GM06990 (cell line): ENCODE measurements around the gene HDAC4.

Experiments used
- DNase-seq: peaks from one replicate; pipeline ENCODE4 v3.0.0-alpha.2; 2011; ENCODE audit not compliant: insufficient read length; ENCODE audit errors: extremely low read depth
- H3K27me3 ChIP-seq: replicated peaks from 2 replicates; pipeline ENCODE4 v1.6.0; 2011; ENCODE audit warnings: low read length; ENCODE audit not compliant: control insufficient read depth, insufficient read depth
- H3K36me3 ChIP-seq: 2 replicates; pipeline ENCODE4 v1.5.1; 2011; ENCODE audit warnings: low read length; ENCODE audit not compliant: control insufficient read depth, insufficient read depth
- H3K4me3 ChIP-seq: replicated peaks from 2 replicates; pipeline ENCODE4 v1.5.1; 2011; ENCODE audit warnings: low read depth, mild to moderate bottlenecking, control low read depth, low read length
- TF ChIP-seq, protein P1 (sequence below): IDR thresholded peaks from 2 replicates; pipeline ENCODE4 v1.5.1; 2011; ENCODE audit warnings: low read length, control low read depth, mild to moderate bottlenecking, inconsistent platforms; ENCODE audit not compliant: insufficient read depth, poor library complexity, severe bottlenecking

HDAC4 gene

DNA sequence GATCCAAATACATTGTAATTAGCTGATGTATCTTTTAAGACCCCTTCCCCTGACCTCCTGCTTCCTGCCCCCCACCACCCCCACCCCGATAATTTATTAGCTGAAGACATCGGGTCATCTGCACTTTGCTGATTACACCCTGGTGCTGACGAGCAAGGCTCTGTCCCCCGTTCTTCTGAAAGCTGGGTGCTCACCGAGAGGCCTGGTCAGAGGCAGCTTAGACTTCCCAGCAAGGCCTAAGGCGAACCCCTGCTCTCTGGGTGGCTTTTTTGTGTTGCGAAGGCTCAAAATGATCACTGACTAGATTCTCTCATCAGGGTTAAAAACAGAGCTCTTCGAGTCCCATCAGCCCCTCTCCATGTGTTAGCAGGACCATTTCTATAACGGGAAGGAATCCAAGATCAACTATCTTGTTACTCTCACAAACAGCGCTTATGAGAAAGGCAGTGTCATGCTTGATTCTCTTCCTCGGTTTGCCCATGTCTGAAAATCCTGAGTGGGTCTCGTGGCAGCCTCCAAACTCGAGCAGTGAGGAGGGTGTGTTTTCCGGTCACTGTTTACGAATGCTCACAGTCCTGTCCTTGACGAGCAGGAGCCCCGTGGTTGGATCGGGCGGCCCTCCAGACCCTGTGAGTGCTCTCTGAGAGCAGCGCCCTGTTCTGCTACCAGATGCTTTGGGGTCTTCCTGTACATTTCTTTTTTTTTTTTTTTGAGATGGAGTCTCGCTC is 201.6 kb downstream of the HDAC4 start:
- no peak overlapping the region for H3K4me3 ChIP-seq
- no peak for DNase-seq

DNA sequence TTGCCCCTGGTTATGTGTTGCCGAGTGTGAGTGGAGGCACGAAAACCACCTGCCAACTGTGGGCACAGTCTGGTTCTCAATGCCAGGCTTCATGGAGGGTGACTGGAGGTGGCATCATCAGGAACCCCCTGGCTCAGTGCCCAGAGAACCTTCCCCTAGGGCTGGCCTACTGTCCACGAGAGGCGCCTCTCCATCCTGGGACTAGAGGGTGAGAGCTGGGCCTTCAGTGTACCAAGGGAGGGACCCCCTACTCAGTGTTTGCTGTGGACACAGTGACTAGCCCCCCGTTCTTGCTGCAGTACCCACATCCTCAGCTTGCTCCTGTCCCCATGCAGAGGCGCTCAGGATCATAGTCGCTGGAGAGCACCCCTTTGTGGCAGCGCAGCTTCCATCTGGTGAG is 202.6 kb downstream of the HDAC4 start:
- H3K36me3 ChIP-seq: no peaks in the 10 kb centered on the region

More for the DNA sequence above, 201.6 kb downstream of the HDAC4 start:
- Histone ChIP-seq H3K36me3 (no peaks in the 10 kb centered on the region), H3K27me3 (no peaks in the 10 kb centered on the region)
- TF ChIP-seq, protein P1, sequence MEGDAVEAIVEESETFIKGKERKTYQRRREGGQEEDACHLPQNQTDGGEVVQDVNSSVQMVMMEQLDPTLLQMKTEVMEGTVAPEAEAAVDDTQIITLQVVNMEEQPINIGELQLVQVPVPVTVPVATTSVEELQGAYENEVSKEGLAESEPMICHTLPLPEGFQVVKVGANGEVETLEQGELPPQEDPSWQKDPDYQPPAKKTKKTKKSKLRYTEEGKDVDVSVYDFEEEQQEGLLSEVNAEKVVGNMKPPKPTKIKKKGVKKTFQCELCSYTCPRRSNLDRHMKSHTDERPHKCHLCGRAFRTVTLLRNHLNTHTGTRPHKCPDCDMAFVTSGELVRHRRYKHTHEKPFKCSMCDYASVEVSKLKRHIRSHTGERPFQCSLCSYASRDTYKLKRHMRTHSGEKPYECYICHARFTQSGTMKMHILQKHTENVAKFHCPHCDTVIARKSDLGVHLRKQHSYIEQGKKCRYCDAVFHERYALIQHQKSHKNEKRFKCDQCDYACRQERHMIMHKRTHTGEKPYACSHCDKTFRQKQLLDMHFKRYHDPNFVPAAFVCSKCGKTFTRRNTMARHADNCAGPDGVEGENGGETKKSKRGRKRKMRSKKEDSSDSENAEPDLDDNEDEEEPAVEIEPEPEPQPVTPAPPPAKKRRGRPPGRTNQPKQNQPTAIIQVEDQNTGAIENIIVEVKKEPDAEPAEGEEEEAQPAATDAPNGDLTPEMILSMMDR: no peak

DNA sequence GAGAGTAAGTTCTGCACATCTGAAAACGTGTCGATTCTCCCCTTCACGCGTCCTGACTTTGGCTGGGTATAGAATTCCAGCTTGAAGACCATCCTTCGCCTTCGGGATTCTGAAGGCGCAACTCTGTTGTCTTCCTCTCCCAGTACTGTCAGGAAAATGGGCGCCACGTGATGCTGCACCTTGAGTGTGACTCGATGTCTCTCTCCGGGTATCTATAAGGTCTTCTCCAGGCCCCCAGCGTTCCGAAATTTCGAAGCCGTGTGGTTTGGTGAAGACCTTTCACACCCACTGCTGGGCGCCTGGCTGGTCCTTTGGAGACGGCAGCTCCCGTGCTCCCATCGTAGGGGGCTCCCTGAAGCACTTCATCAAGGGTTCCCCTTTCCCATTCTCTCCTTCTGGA is 203.7 kb downstream of the HDAC4 start:
- H3K4me3 ChIP-seq: no peak overlapping the region
- no peaks in the 10 kb centered on the region for H3K27me3 ChIP-seq
- no peak for DNase-seq
- TF ChIP-seq, protein P1: no peak
- no peaks in the 10 kb centered on the region for H3K36me3 ChIP-seq

More for the DNA sequence above, 202.6 kb downstream of the HDAC4 start:
- H3K4me3 ChIP-seq: no peak overlapping the region
- TF ChIP-seq, protein P1: no peak
- DNase-seq: no peak
- H3K27me3 ChIP-seq: no peaks in the 10 kb centered on the region

DNA sequence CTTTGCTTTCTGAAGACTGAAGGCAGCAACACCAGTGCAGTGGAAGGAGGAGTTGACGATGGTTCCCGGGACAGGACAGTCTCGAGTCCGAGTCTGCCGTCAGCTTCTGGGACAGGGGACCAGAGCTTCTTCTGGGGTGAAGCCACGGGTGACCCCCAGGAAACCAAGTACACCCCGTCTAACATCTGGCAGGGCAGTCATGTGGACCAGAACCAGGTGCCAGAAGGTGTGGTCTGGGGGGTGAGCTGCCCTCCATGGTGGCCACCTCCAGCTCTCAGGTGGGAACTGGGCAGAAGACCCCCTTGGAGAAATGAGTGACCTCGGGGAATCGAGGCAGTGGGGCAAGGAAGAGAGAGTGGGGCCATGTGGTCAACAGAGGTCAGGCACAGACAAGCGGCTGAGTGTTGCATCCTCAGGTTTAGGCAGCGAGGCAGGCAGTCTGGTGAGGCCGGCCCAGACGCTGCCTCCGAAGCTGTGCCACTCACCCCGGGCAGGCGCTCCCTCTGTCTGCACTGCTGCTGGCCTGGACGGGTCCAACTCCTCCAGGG is 204.3 kb downstream of the HDAC4 start:
- Histone ChIP-seq H3K27me3 (no peaks in the 10 kb centered on the region), H3K4me3 (no peak overlapping the region), H3K36me3 (no peaks in the 10 kb centered on the region)
- TF ChIP-seq, protein P1: no peak
- DNase-seq: no peak

DNA sequence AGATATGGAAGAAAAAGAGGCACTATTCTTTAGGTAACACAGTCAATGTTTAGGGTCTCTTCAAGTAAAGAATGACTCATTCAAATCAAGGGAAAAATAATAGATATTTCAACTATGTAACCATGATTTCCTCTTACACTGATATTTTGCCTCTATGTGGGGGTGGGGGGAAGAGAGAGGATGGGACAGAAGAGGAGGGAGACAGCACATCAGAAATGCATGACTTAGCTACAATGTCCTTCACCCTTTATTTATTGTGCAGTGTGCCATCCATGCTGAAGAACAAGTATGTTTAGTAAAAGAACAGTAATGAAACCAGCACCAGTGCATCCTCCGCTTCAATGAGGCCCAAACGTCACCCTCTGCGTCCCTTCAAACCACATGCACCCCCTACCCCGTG is 204.8 kb downstream of the HDAC4 start:
- no peak overlapping the region for H3K4me3 ChIP-seq
- TF ChIP-seq, protein P1: no peak
- no peaks in the 10 kb centered on the region for H3K36me3 ChIP-seq
- H3K27me3 ChIP-seq: no peaks in the 10 kb centered on the region
- no peak for DNase-seq
